Subcutaneous adipose tissue (tissue), 4 donors: Measurements from ENCODE around the gene ADAM10. TPM values are rescaled to one million over a fixed set of nuclear protein-coding genes. Genes with fewer than 3 reads are reported as not detected.

Experiments
- CTCF ChIP-seq: fragments of 450-650 bp; IDR thresholded peaks from one replicate; pipeline ENCODE4 v1.5.1; 2016; ENCODE audit warnings: low read depth, mild to moderate bottlenecking, control low read depth, antibody characterized with exemption, moderate library complexity
- total RNA-seq, 4 donors: library from RNA; depleted of rRNA; stranded (reverse); fragments of >200 nt; gene quantifications; one replicate each; pipeline ENCODE4 v1.1.0, GENCODE V29; 2016

ADAM10 gene
- total RNA-seq, 4 donors from 2014 or later = 55.4 to 105 (median 57.6) TPM

DNA sequence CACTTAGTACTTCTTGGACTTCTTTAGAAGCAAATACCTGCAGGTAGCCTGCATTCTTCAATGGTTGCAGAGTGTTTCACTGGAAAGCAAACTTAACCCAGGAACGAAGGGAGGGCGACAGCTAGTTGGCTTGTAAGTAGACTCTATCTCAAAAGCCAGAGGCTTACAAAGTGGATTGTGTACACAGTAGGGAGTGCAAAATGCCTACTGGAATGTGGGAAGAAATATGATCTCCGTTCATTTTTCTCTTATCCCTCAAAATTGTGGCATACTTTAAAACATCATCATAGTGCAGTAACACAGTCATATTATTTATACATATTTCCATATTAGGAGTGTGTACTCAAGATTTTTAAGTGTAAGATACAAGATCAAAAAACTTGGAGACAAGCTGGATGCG lies 162.0 kb downstream of the ADAM10 start:
- no peak for TF ChIP-seq CTCF

DNA sequence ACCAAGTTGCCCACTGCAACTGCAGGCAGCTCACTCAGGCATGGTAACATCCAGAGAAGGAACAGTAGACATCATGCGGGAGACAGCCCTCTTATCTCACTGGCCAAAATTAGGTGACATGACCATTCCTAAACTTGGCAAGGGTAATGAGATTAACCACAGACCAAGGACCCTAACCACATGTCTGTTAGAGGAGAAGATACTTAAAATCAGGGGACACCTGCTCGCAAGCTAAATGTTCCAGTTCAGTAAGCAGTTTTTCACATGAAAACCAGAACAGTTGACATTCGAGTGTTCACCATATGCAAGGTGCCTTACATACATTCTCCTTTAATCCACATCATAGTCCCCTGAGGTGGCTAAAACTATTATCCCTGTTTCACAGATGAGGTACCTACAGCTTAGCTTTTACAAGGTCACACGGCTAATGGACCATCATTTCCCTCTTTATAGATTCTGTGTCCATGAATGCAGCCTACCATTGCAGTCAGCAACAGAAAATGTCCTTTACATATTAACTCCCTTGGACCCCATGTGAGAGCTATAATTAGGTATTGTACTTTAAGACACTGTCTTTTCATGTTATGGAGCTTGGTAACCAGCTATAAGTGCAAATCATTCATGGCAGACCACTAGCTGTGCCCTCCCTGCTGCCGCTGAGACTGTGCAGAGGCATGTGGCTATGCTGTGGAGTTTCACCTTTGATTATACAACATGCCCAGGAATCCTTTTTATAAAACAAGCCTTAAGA lies 163.6 kb downstream of the ADAM10 start:
- TF ChIP-seq CTCF = no peak

DNA sequence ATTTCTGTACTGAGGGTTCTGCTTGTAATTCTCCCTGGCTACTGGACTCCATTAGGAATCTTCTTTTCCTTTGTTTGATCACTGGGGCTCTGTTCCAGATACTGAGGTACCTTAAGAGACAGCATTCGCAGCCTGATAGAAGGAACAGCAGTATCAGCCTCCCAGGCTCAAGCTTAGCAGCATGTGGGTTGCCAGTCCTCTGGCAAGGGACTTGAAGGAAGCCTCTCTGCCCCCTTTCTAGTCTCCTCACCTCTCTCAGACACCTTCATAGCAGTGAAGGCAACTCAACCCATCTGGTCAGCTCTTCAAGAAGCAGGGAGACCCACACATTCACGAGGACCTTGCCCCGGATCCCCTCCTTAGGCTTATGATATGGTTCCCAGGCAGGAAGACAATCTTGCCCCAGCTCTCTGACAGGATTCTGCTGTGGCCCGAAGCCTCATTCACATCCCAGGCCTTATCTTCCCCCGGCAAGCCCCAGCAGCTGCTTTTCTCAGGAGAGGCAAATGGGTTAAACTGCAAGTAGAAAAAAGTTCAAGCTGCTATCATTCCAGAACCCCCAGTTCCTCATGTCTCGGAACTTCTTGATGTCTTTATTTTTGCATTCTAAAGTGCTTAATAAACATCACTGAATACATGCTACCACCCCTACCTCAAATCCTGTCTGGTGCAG lies 164.6 kb downstream of the ADAM10 start:
- TF ChIP-seq CTCF = no peak

DNA sequence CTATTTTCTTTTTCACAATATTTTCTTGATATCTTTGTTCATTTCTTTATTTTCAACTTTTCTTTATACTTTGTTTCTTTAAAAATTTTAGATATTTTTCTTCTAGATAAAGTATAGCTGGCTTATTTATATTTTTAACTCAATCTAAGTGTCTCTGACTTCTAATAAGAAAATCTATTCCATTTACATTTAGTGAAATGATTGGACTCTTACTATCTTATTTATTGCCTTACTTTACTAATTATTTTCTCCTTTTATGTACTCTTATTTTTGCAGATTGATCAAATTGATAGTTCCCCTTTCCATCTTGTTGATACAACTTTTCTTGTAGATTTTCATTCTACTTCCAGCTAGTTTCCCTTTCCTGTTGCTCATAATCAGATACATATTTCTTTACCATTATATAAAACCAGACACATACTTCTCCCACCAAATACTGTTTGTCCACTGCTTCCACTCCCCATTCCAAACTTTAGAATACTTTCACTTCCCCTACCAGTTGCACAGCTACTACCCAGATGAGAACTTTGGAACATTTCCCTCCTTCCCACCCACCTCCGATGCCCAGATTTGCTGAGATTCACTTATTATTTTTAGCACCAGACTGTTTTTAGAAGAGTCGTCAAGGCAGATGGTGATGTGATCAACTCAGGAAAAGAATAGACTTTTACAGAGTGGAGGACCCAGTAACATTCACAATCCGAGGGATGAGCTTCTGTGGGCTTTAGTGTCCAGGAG lies 166.2 kb downstream of the ADAM10 start:
- no peak for TF ChIP-seq CTCF

GRCh38 chr15:58582160-58582559 lies 167.3 kb downstream of the ADAM10 start:
- TF ChIP-seq CTCF = no peak

DNA sequence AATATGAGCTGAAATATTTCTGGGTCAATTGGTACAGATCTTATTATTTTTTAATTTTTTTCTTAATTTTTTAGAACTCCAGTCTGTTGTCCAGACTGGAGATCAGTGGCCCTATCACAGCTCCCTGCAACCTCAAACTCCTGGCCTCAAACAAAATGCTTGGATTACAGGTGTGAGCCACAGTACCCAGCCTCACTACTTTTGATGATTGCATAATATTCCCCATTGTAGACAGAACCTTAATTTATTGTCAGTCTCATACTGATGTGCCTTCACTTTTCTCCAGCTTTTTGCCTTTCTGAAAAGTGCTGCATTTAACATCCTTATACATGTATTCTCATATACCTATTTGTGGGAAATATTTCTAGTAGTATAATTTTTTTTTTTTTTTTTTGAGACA lies 172.8 kb downstream of the ADAM10 start:
- TF ChIP-seq CTCF = no peak
